Vagina (tissue), 2 donors: ENCODE data around the gene RNF187. TPM values are rescaled to one million over a fixed set of nuclear protein-coding genes. Genes with fewer than 3 reads are reported as not detected.

Source experiments
- DNase-seq, 2 donors: peaks; one replicate each; pipeline ENCODE4 v3.0.0-alpha.2; 2017; ENCODE audit errors: extremely low spot score in 2 of 2
- H3K27ac ChIP-seq: fragments of 200-600 bp; sonication (generic); one replicate; pipeline ENCODE4 v1.5.1; 2019
- H3K27me3 ChIP-seq: fragments of 200-600 bp; sonication (generic); one replicate; pipeline ENCODE4 v1.5.1; 2019
- H3K36me3 ChIP-seq, 2 donors: fragments of 200-600 bp; sonication (generic); one replicate each; pipeline ENCODE4 v1.5.1; 2017 to 2019
- H3K4me1 ChIP-seq: fragments of 200-600 bp; sonication (generic); one replicate; pipeline ENCODE4 v1.5.1; 2019
- H3K4me3 ChIP-seq, 2 donors: fragments of 200-600 bp; sonication (generic); 1 replicate in 1 of 2; 2 replicates in 1 of 2; pipeline ENCODE4 v1.5.1; 2016 to 2019
- H3K9me3 ChIP-seq: fragments of 200-600 bp; sonication (generic); one replicate; pipeline ENCODE4 v1.5.1; 2019
- POLR2A ChIP-seq, 2 donors: fragments of 450-650 bp; IDR thresholded peaks; one replicate each; pipeline ENCODE4 v1.6.1; 2017; ENCODE audit warnings: antibody characterized with exemption in 2 of 2, mild to moderate bottlenecking in 2 of 2, moderate library complexity in 2 of 2
- POLR2AphosphoS5 ChIP-seq, 2 donors: sonication (generic); formaldehyde crosslinking; IDR thresholded peaks; one replicate each; pipeline ENCODE4 v1.9.0; 2017; ENCODE audit warnings: antibody characterized with exemption in 2 of 2, mild to moderate bottlenecking in 2 of 2, low read depth in 1 of 2; ENCODE audit not compliant: insufficient read depth in 1 of 2
- intact Hi-C: fragments of 100-400 bp; cut with DNase I; formaldehyde crosslinking; loops from one replicate; pipeline ENCODE4 v1.15.1; 2023
- total RNA-seq: library from RNA; depleted of rRNA; stranded (reverse); fragments of >200 nt; gene quantifications from one replicate; pipeline ENCODE4 v1.2.3, GENCODE V29; 2016
- TF ChIP-seq, protein P1 (sequence below), 3 experiments: fragments of 450-650 bp in 2 of 3; fragments of 200-600 bp in 1 of 3; sonication (generic) in 1 of 3; IDR thresholded peaks; one replicate each; pipeline ENCODE4 v1.5.1; 2017 to 2019; ENCODE audit warnings: antibody characterized with exemption in 3 of 3, mild to moderate bottlenecking in 2 of 3, moderate library complexity in 2 of 3

The RNF187 gene
- total RNA-seq, 1 donor from 2014 or later: 36.8 TPM

DNA sequence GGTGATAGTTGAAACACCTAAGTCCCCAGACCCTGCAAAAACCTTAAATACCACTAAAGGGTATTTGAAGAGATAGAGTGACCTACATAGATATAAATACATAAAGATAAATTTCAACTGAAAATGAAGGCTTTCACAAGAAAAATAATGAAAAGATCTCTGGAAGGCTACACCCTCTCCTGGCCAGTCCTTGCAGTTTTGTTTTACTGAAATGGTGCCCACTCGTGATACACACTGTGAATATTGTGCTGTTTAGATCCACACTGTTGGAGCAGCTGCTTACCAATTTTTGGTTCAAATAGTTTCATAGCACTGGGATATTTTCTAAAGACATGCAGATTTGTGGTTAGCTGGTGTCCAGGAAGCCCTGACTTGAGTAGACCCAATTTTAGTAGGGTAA, 31.5 kb upstream of the RNF187 start:
- DNase-seq: no peak
- no peaks in the 10 kb centered on the region for H3K27me3 ChIP-seq
- no peak overlapping the region for H3K4me3 ChIP-seq
- peaks cover 30% of the 10 kb centered on the region for H3K4me1 ChIP-seq
- H3K9me3 ChIP-seq: no peaks in the 10 kb centered on the region
- H3K36me3 ChIP-seq: no peaks in the 10 kb centered on the region
- no peak overlapping the region for H3K27ac ChIP-seq
- no peak for TF ChIP-seq POLR2AphosphoS5 (IDR thresholded peaks at IDR 0.05; ENCODE audit: insufficient read depth in 1 of 2, low read depth in 1 of 2)
- TF ChIP-seq, protein P1, sequence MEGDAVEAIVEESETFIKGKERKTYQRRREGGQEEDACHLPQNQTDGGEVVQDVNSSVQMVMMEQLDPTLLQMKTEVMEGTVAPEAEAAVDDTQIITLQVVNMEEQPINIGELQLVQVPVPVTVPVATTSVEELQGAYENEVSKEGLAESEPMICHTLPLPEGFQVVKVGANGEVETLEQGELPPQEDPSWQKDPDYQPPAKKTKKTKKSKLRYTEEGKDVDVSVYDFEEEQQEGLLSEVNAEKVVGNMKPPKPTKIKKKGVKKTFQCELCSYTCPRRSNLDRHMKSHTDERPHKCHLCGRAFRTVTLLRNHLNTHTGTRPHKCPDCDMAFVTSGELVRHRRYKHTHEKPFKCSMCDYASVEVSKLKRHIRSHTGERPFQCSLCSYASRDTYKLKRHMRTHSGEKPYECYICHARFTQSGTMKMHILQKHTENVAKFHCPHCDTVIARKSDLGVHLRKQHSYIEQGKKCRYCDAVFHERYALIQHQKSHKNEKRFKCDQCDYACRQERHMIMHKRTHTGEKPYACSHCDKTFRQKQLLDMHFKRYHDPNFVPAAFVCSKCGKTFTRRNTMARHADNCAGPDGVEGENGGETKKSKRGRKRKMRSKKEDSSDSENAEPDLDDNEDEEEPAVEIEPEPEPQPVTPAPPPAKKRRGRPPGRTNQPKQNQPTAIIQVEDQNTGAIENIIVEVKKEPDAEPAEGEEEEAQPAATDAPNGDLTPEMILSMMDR (IDR thresholded peaks at IDR 0.05): no peak
- TF ChIP-seq POLR2A (IDR thresholded peaks at IDR 0.05): no peak
- intact Hi-C loops: no loop called here

DNA sequence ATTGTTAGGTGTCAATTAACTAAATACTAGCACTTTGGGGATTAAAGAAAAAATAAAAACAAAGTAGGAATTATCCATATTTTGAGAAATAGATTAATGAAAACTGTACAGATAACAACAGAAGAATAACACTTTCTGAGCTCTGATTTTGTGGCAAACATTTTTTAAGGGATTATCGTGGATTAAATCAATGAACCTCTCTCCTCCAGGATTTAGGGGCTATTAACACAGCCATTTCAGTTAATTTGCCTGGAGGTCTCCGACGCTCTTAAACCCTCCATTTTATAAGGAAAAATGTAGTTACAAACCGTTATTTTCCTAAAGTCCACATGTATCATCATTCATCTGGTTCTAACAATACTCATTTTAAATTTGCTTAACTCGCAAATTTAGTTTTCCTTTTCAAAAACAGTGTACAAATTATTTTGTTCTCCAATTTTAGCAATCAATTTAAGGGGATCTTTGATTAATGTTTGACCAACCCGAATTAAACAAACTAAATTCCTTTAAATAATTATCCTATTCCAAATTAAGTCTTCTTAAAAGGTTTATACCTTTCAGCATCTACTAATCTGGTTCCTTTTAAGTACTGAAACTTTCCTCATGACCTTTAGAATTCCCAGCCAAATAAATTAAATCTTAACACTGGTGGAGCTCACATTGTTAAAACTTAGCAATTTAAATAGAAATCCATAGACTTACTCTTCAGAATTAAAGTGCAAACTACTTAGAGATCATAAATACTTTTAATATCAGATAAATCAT, 30.7 kb upstream of the RNF187 start:
- H3K27ac ChIP-seq: peak overlapping the region; percentile 88
- DNase-seq: no peak
- H3K4me1 ChIP-seq: peaks cover 30% of the 10 kb centered on the region
- no peaks in the 10 kb centered on the region for H3K9me3 ChIP-seq
- peak overlapping the region in 1 of 2 donors; percentile 54 for H3K4me3 ChIP-seq
- no peaks in the 10 kb centered on the region for H3K36me3 ChIP-seq
- intact Hi-C loops: no loop called here
- TF ChIP-seq POLR2AphosphoS5 (IDR thresholded peaks at IDR 0.05; ENCODE audit: insufficient read depth in 1 of 2, low read depth in 1 of 2): no peak
- TF ChIP-seq, protein P1 (IDR thresholded peaks at IDR 0.05): no peak
- no peak for TF ChIP-seq POLR2A (IDR thresholded peaks at IDR 0.05)
- H3K27me3 ChIP-seq: no peaks in the 10 kb centered on the region

DNA sequence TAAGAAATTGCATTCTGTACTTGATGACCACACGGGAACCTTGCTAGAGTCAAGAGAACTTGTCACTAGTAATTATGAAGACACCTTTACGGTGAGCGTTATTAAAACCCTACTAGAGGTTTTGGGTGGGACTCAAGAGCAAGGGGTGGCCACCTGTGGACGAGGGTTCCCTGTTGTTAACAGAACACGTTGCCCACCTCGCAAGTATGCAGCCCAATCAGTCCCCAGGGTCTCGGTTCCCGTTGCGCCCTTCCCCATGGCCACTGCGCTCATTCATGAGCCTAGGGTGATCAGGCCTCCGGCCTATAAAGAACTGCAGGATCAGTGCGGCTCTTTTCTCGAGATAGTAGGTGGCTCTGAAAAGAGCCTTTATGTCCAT, 30.2 kb upstream of the RNF187 start:
- TF ChIP-seq, protein P1 (IDR thresholded peaks at IDR 0.05): no peak
- TF ChIP-seq POLR2AphosphoS5 (IDR thresholded peaks at IDR 0.05; ENCODE audit: insufficient read depth in 1 of 2, low read depth in 1 of 2): no peak
- TF ChIP-seq POLR2A (IDR thresholded peaks at IDR 0.05): no peak
- Histone ChIP-seq H3K9me3 (no peaks in the 10 kb centered on the region), H3K27ac (peak overlapping the region; percentile 88), H3K4me1 (peaks cover 30% of the 10 kb centered on the region), H3K36me3 (no peaks in the 10 kb centered on the region), H3K4me3 (peak overlapping the region; percentile 46 to 54), H3K27me3 (no peaks in the 10 kb centered on the region)
- intact Hi-C loops: no loop called here
- DNase-seq: no peak

DNA sequence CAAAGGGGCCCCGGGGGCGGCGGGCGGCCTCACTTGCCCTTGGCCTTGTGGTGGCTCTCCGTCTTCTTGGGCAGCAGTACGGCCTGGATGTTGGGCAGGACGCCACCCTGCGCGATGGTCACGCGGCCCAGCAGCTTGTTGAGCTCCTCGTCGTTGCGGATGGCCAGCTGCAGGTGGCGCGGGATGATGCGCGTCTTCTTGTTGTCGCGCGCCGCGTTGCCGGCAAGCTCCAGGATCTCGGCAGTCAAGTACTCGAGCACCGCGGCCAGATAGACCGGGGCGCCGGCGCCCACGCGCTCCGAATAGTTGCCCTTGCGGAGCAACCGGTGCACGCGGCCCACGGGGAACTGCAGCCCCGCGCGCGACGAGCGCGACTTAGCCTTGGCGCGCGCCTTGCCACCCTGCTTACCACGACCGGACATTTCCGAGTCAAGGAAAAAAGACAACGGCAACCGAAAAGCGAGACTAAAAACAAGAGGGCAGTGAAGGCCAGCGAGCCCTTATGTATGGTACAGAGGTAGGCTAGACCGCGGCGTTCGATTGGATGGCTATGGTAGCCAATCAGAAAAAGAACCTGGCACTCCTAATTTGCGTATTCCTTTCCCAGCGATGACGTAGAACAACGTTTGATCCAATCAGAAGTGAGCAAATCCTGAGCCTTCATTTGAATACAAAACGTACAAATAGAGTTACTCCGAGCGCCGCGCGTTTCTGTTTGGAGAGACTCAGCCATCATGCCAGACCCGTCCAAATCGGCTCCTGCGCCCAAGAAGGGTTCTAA, 29.6 kb upstream of the RNF187 start:
- H3K27ac ChIP-seq: peak overlapping the region; percentile 88
- peak overlapping the region; percentile 50 to 54 for H3K4me3 ChIP-seq
- no peaks in the 10 kb centered on the region for H3K36me3 ChIP-seq
- peak in 1 of 2 donors; percentile 98 for DNase-seq
- no peaks in the 10 kb centered on the region for H3K9me3 ChIP-seq
- intact Hi-C loops: no loop called here
- no peaks in the 10 kb centered on the region for H3K27me3 ChIP-seq
- TF ChIP-seq, protein P1 (IDR thresholded peaks at IDR 0.05): peak in 1 of 3 experiments; percentile 13
- TF ChIP-seq POLR2A (IDR thresholded peaks at IDR 0.05) (peak in 1 of 2 donors; percentile 39), POLR2AphosphoS5 (IDR thresholded peaks at IDR 0.05; ENCODE audit: insufficient read depth in 1 of 2, low read depth in 1 of 2) (peak; percentile 75 to 89)
- peaks cover 30% of the 10 kb centered on the region for H3K4me1 ChIP-seq
